Measurements from ENCODE around the gene KIRREL1.

- TF ChIP-seq CTCF (IDR thresholded peaks at IDR 0.05), result no peak
- no peak for TF ChIP-seq POLR2AphosphoS5 (IDR thresholded peaks at IDR 0.05)
- TF ChIP-seq EP300 (IDR thresholded peaks at IDR 0.05), result no peak
These were observed 108.5 kb downstream of the KIRREL1 start for GRCh38 chr1:158101927-158102326.
